ENCODE data around the gene GHRL. TPM values are rescaled to one million over a fixed set of nuclear protein-coding genes. Genes with fewer than 3 reads are reported as not detected.
"Not testable (repeated sequence)": the region's sequence is repeated elsewhere in the genome, so short reads cannot be mapped to it uniquely, and the experiment has no call there.

GHRL gene
- total RNA-seq, 2 experiments from 2014 or later = not detected

GRCh38 chr3:10304905-10305304, 12.2 kb upstream of the GHRL start:
- ChIA-PET POLR2A (no interaction called here), CTCF (no interaction called here)

- CTCF ChIA-PET = no interaction called here
- POLR2A ChIA-PET = no interaction called here
These were observed 11.0 kb upstream of the GHRL start for GRCh38 chr3:10303785-10304184.

- ChIA-PET POLR2A (no interaction called here), CTCF (no interaction called here)
These were observed 10.4 kb upstream of the GHRL start for GRCh38 chr3:10303105-10303504.

- POLR2A ChIA-PET = no interaction called here
These were observed 7.3 kb upstream of the GHRL start for GRCh38 chr3:10300087-10300486.

GRCh38 chr3:10299679-10300078, 6.9 kb upstream of the GHRL start:
- ChIA-PET POLR2A (no interaction called here), CTCF (no interaction called here)

More at GRCh38 chr3:10300087-10300486, 7.3 kb upstream of the GHRL start:
- CTCF ChIA-PET = no interaction called here

- CTCF ChIA-PET = no interaction called here
- POLR2A ChIA-PET = no interaction called here
These were observed 6.4 kb upstream of the GHRL start for GRCh38 chr3:10299175-10299574.

GRCh38 chr3:10298064-10298463, 5.3 kb upstream of the GHRL start:
- POLR2A ChIA-PET, CTCF ChIA-PET: not testable (repeated sequence)

- POLR2A ChIA-PET = no interaction called here
- CTCF ChIA-PET = no interaction called here
These were observed 1.4 kb upstream of the GHRL start for GRCh38 chr3:10294030-10294586.

GRCh38 chr3:10291641-10292040, 1.1 kb downstream of the GHRL start:
- ChIA-PET CTCF (no interaction called here), POLR2A (no interaction called here)

- CTCF ChIA-PET = no interaction called here
These were observed 2.1 kb downstream of the GHRL start for GRCh38 chr3:10290481-10291176.

GRCh38 chr3:10289787-10290355, 2.9 kb downstream of the GHRL start:
- ChIA-PET CTCF (no interaction called here), POLR2A (no interaction called here)

More at GRCh38 chr3:10290481-10291176, 2.1 kb downstream of the GHRL start:
- POLR2A ChIA-PET = no interaction called here

- ChIA-PET POLR2A (no interaction called here), CTCF (no interaction called here)
These were observed 3.7 kb downstream of the GHRL start for GRCh38 chr3:10289077-10289476.

- POLR2A ChIA-PET = no interaction called here
- CTCF ChIA-PET = no interaction called here
These were observed 4.2 kb downstream of the GHRL start for GRCh38 chr3:10288575-10288960.

GRCh38 chr3:10287936-10288574, 4.7 kb downstream of the GHRL start:
- ChIA-PET CTCF (interaction anchor here (0.7 to 2.0 kb wide), 2 partner anchors 24 to 122 kb away, joined by 4 read pairs; no protein-coding TSS in a partner anchor), POLR2A (no interaction called here)

GRCh38 chr3:10286596-10287295, 6.0 kb downstream of the GHRL start:
- CTCF ChIA-PET = interaction anchor here (1.2 to 2.0 kb wide), 2 partner anchors 23 to 145 kb away, joined by 3 to 4 read pairs; partner anchors contain the start of gene VHL
- POLR2A ChIA-PET = no interaction called here

- ChIA-PET POLR2A (no interaction called here), CTCF (interaction anchor here (1.2 to 2.0 kb wide), 2 partner anchors 22 to 145 kb away, joined by 3 to 4 read pairs; partner anchors contain the start of gene VHL)
These were observed 6.6 kb downstream of the GHRL start for GRCh38 chr3:10286133-10286524.

- CTCF ChIA-PET = interaction anchor here (2.0 kb wide), 1 partner anchor 22 kb away, joined by 4 read pairs; no protein-coding TSS in a partner anchor
- POLR2A ChIA-PET = no interaction called here
These were observed 7.2 kb downstream of the GHRL start for GRCh38 chr3:10285272-10286132.

GRCh38 chr3:10284496-10284895, 8.3 kb downstream of the GHRL start:
- POLR2A ChIA-PET = no interaction called here

GRCh38 chr3:10283638-10284037, 9.1 kb downstream of the GHRL start:
- ChIA-PET CTCF (interaction anchor here (0.7 to 1.9 kb wide), 3 partner anchors 20 to 118 kb away, joined by 3 to 4 read pairs (median 3); partner anchors contain the start of gene TATDN2), POLR2A (interaction anchor here (0.6 kb wide), 1 partner anchor 34 kb away, joined by 3 read pairs; no protein-coding TSS in a partner anchor)

More at GRCh38 chr3:10284496-10284895, 8.3 kb downstream of the GHRL start:
- CTCF ChIA-PET = interaction anchor here (1.9 kb wide), 1 partner anchor 21 kb away, joined by 4 read pairs; no protein-coding TSS in a partner anchor

All from activated CD8-positive, alpha-beta memory T cell treated with anti-CD3 and anti-CD28 coated beads for 36 hours (primary cell).